Heart left ventricle (tissue), 16 donors: ENCODE data around the gene USP16. TPM values are rescaled to one million over a fixed set of nuclear protein-coding genes. Genes with fewer than 3 reads are reported as not detected.

Experiments
- ATAC-seq, 4 donors: fragments of 200-7000 bp; cut with Tn5 transposase; one replicate each; pipeline ENCODE4 v1.9.1; 2020 to 2022; ENCODE audit warnings: moderate library complexity in 4 of 4, mild to moderate bottlenecking in 3 of 4, moderate number of reproducible peaks in 1 of 4
- DNase-seq, 5 donors: peaks; one replicate each; pipeline ENCODE4 v3.0.0-alpha.2; 2020
- H3K27ac ChIP-seq, 12 donors: fragments of 200-600 bp; sonication (generic) in 4 of 12; one replicate each; pipeline versions ENCODE4 v1.5.0 to v1.8.0; 2016 to 2022; ENCODE audit warnings: mild to moderate bottlenecking in 2 of 12
- H3K27me3 ChIP-seq, 9 donors: fragments of 200-600 bp; sonication (generic) in 2 of 9; one replicate each; pipeline versions ENCODE4 v1.5.1 to v1.8.0; 2016 to 2022; ENCODE audit warnings: mild to moderate bottlenecking in 3 of 9
- H3K36me3 ChIP-seq, 9 donors: fragments of 200-600 bp; sonication (generic) in 2 of 9; one replicate each; pipeline versions ENCODE4 v1.5.0 to v1.8.0; 2018 to 2022; ENCODE audit warnings: mild to moderate bottlenecking in 2 of 9
- H3K4me1 ChIP-seq, 12 donors: fragments of 200-600 bp; sonication (generic) in 4 of 12; one replicate each; pipeline versions ENCODE4 v1.5.0 to v1.8.0; 2016 to 2022; ENCODE audit warnings: mild to moderate bottlenecking in 3 of 12
- H3K4me3 ChIP-seq, 12 donors: fragments of 200-600 bp; sonication (generic) in 4 of 12; one replicate each; pipeline versions ENCODE4 v1.5.0 to v1.8.0; 2017 to 2022; ENCODE audit warnings: mild to moderate bottlenecking in 9 of 12, moderate library complexity in 4 of 12
- H3K9me3 ChIP-seq, 12 donors: fragments of 200-600 bp; sonication (generic) in 4 of 12; one replicate each; pipeline versions ENCODE4 v1.5.0 to v1.8.0; 2016 to 2022; ENCODE audit warnings: mild to moderate bottlenecking in 1 of 12
- CTCF ChIP-seq, 12 donors: fragments of 200-600 bp; sonication (generic) in 4 of 12; IDR thresholded peaks; one replicate each; pipeline versions ENCODE4 v1.5.0 to v1.8.0; 2018 to 2022; ENCODE audit warnings: antibody characterized with exemption in 12 of 12, mild to moderate bottlenecking in 5 of 12
- POLR2A ChIP-seq, 2 donors: fragments of 450-650 bp; IDR thresholded peaks; one replicate each; pipeline ENCODE4 v1.6.1; 2017; ENCODE audit warnings: antibody characterized with exemption in 2 of 2, mild to moderate bottlenecking in 2 of 2, moderate library complexity in 2 of 2
- WGBS, 4 donors: extraction: QIAGEN DNeasy Blood & Tissue Kit in 2 of 4; methylation state at CpG; one replicate each; pipeline versions ENCODE4 v1.1.5 to v1.1.7; 2013 to 2018; 5-methylcytosine and 5-hydroxymethylcytosine counted together
- intact Hi-C, 10 donors: fragments of 100-400 bp; cut with DNase I; formaldehyde crosslinking; loops; one replicate each; pipeline versions ENCODE4 v1.11.1 to v1.14.2; 2022
- polyA plus RNA-seq, 2 donors: library from polyadenylated mRNA; stranded (reverse); fragments of 200-250 nt; gene quantifications; one replicate each; pipeline ENCODE4 v1.2.3, GENCODE V29; 2013
- total RNA-seq, 9 donors: library from RNA; depleted of rRNA in 2 of 9; stranded (reverse); fragments of >200 nt in 2 of 9; fragmentation: NEBNext Ultra II Directional in 3 of 9; extraction: Animal tissue kit (Norgen Biotek cat#: 25700) in 3 of 9; gene quantifications; one replicate each; pipeline versions ENCODE4 v1.1.0 to v1.2.4, GENCODE V29; 2016 to 2023
- donor health status: ischemic (EF 13 %, LVEDD 7.1; RV severe dilation, severe dysfunction).
- donor health status: healthy with polysubstance abuse.
- donor health status: DM: no; HTN: yes; CAD: no.
- donor health status: DM: no; HTN: no; CAD: no.
- donor health status: ischemic (EF 25% LVEDD 6.9; RV normal size, moderate dysfunction).
- donor health status: ischemic (EF 25% LVEDD 5.7; RV mildly dilated, moderate dysfunction).
- donor health status: healthy.
- donor health status: DM: yes; HTN: yes; CAD: no.
- donor health status: ischemic (EF 35%, LVEDD 5.7; RV mildly dilated, moderate dysfunction).
- donor health status: nonischemic (EF 11% LVEDD 7.7; RV severe dilation, severe dysfunction).
- donor health status: DM: yes; HTN: yes; CAD: no.
- donor health status: PGD.
- donor health status: ischemic (EF 29% LVEDD 5.4; RV normal size, mild dysfunction).
- donor health status: nonischemic (EF 23%, LVEDD 6.1; RV moderate dilation, normal function).

Gene USP16
- total and polyA plus RNA-seq, 11 donors: 16.4 to 42.6 (median 32.4) TPM

GRCh38 chr21:29073222-29074006 lies 48.9 kb downstream of the USP16 start, which contains the start of gene CCT8:
Gene CCT8 (minus strand): TSS chr21:29073648. CDS start chr21:29073590, 58 bp downstream.
- intact Hi-C loops: loop anchor here in 3 of 10 donors (2.0 to 10.0 kb wide), 3 partner anchors 46 to 231 kb away; partner anchors contain the start of gene USP16 (in 1 of the 3)
- peak; percentile 97 to 99 (median 98) for ATAC-seq
- WGBS, 4 donors: 0% methylated on average over 47 to 62 of the region's 62 CpGs

GRCh38 chr21:29074007-29074376 lies 49.5 kb downstream of the USP16 start:
- WGBS, 4 donors: 11 to 15% (median 12%) methylated on average over 9 of the region's 9 CpGs
- intact Hi-C loops: loop anchor here in 2 of 10 donors (5.0 to 10.0 kb wide), 2 partner anchors 47 to 231 kb away; no protein-coding TSS in a partner anchor
- DNase-seq (no peak), ATAC-seq (peak; percentile 41 to 54 (median 46))
- no peaks in the 10 kb centered on the region for H3K27me3 ChIP-seq
- H3K4me1 ChIP-seq: peaks cover 6 to 54% (median 25%) of the 10 kb centered on the region in 12 donors
- TF ChIP-seq POLR2A (IDR thresholded peaks at IDR 0.05) (no peak), CTCF (IDR thresholded peaks at IDR 0.05) (no peak)
- no peaks in the 10 kb centered on the region for H3K9me3 ChIP-seq
- H3K4me3 ChIP-seq: peak overlapping the region; percentile 38 to 99 (median 86)
- peaks cover 0 to 20% (median 13%) of the 10 kb centered on the region in 9 donors for H3K36me3 ChIP-seq
- peak overlapping the region; percentile 84 to 95 (median 90) for H3K27ac ChIP-seq

More at GRCh38 chr21:29073222-29074006, 48.9 kb downstream of the USP16 start, which contains the start of gene CCT8:
- Histone ChIP-seq H3K4me3 (peak within 1 kb of the TSS; percentile 38 to 99 (median 86)), H3K9me3 (no peaks in the 10 kb centered on the region), H3K27me3 (no peaks in the 10 kb centered on the region), H3K36me3 (peaks cover 0 to 26% (median 18%) of the 10 kb centered on the region in 9 donors), H3K27ac (peak within 1 kb of the TSS; percentile 84 to 95 (median 90)), H3K4me1 (peaks cover 6 to 49% (median 25%) of the 10 kb centered on the region in 12 donors)
- TF ChIP-seq CTCF (IDR thresholded peaks at IDR 0.05): no peak
- TF ChIP-seq POLR2A (IDR thresholded peaks at IDR 0.05): peak in 1 of 2 donors; percentile 86
- peak; percentile 99 to 100 (median 100) for DNase-seq

- Histone ChIP-seq H3K4me3 (no peak overlapping the region), H3K27me3 (no peaks in the 10 kb centered on the region), H3K27ac (no peak overlapping the region), H3K9me3 (no peaks in the 10 kb centered on the region), H3K36me3 (peaks cover 0 to 12% (median 5%) of the 10 kb centered on the region in 9 donors), H3K4me1 (peaks cover 6 to 62% (median 26%) of the 10 kb centered on the region in 12 donors)
- 89 to 94% (median 91%) methylated on average over 4 of the region's 4 CpGs for WGBS, 4 donors
- ATAC-seq (no peak), DNase-seq (no peak)
- intact Hi-C loops: loop anchor here in 3 of 10 donors (5.0 to 10.0 kb wide), 3 partner anchors 47 to 230 kb away; partner anchors contain the start of gene BACH1 (in 1 of the 3)
- TF ChIP-seq CTCF (IDR thresholded peaks at IDR 0.05) (no peak), POLR2A (IDR thresholded peaks at IDR 0.05) (no peak)
These were observed 50.3 kb downstream of the USP16 start for GRCh38 chr21:29074783-29075182.
